ENCODE measurements around the gene SPEM1.

DNA sequence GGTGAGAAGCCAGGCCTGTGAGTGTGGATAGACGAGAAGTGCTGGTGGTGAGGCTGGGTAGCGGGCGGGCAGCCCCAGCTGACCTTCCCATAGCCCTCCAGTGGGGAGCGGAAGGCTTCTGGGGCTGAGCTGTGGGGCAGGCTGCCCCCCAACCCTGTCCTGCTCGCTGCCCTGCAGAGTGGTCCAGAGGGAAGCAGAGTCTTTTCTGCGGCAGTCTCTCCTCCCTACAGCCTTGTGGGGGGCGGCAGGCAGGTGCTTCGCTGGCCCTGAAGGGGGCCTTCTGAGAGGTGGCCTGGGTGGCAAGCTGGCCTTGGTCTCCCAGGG lies 8.7 kb upstream of the SPEM1 start:
- TF ChIP-seq POLR2A (IDR thresholded peaks at IDR 0.05) (no peak), CTCF (IDR thresholded peaks at IDR 0.05) (no peak)

Measured in heart left ventricle (tissue), 13 donors.